Neutrophil (primary cell): Measurements from ENCODE around the gene CNDP1.

Experiments used
- H3K27ac ChIP-seq: fragments of 200-600 bp; sonication (generic); 2 replicates; pipeline ENCODE4 v1.5.1; 2016; ENCODE audit warnings: mild to moderate bottlenecking, moderate library complexity
- H3K27me3 ChIP-seq: fragments of 200-600 bp; sonication (generic); 2 replicates; pipeline ENCODE4 v1.6.0; 2016; ENCODE audit warnings: mild to moderate bottlenecking
- H3K36me3 ChIP-seq: fragments of 200-600 bp; sonication (generic); 2 replicates; pipeline ENCODE4 v1.5.1; 2017
- H3K4me1 ChIP-seq, 2 experiments: fragments of 200-600 bp in 1 of 2; sonication (generic) in 1 of 2; 1 replicate in 1 of 2; 2 replicates in 1 of 2; pipeline versions ENCODE4 v1.5.1 to v1.6.1; 2013 to 2016; ENCODE audit warnings: low read depth in 1 of 2, low read length in 1 of 2, mild to moderate bottlenecking in 1 of 2, moderate library complexity in 1 of 2; ENCODE audit not compliant: control insufficient read depth in 1 of 2, insufficient read depth in 1 of 2
- H3K4me3 ChIP-seq, 2 experiments: fragments of 200-600 bp in 1 of 2; sonication (generic) in 1 of 2; 1 replicate in 1 of 2; 2 replicates in 1 of 2; pipeline ENCODE4 v1.5.1; 2013 to 2016; ENCODE audit warnings: low read depth in 1 of 2, low read length in 1 of 2, mild to moderate bottlenecking in 1 of 2, moderate library complexity in 1 of 2
- H3K9me3 ChIP-seq: fragments of 200-600 bp; sonication (generic); 2 replicates; pipeline ENCODE4 v1.5.1; 2016
- TF ChIP-seq, protein P1 (sequence below): fragments of 200-600 bp; sonication (generic); IDR thresholded peaks from 2 replicates; pipeline ENCODE4 v1.5.1; 2016; ENCODE audit warnings: antibody characterized with exemption

Gene CNDP1

GRCh38 chr18:74597034-74597661 is 62.8 kb downstream of the CNDP1 start:
- Histone ChIP-seq H3K27ac (peak overlapping the region; percentile 97), H3K4me3 (peak overlapping the region; percentile 85 to 86), H3K4me1 (peaks cover 60 to 65% of the 10 kb centered on the region in 2 experiments), H3K36me3 (peaks cover 8% of the 10 kb centered on the region), H3K9me3 (no peaks in the 10 kb centered on the region), H3K27me3 (no peaks in the 10 kb centered on the region)
- TF ChIP-seq, protein P1, sequence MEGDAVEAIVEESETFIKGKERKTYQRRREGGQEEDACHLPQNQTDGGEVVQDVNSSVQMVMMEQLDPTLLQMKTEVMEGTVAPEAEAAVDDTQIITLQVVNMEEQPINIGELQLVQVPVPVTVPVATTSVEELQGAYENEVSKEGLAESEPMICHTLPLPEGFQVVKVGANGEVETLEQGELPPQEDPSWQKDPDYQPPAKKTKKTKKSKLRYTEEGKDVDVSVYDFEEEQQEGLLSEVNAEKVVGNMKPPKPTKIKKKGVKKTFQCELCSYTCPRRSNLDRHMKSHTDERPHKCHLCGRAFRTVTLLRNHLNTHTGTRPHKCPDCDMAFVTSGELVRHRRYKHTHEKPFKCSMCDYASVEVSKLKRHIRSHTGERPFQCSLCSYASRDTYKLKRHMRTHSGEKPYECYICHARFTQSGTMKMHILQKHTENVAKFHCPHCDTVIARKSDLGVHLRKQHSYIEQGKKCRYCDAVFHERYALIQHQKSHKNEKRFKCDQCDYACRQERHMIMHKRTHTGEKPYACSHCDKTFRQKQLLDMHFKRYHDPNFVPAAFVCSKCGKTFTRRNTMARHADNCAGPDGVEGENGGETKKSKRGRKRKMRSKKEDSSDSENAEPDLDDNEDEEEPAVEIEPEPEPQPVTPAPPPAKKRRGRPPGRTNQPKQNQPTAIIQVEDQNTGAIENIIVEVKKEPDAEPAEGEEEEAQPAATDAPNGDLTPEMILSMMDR = no peak

- no peaks in the 10 kb centered on the region for H3K27me3 ChIP-seq
- TF ChIP-seq, protein P1 = peak; percentile 7
- H3K4me3 ChIP-seq = peak within 1 kb of the TSS; percentile 85 to 86
- H3K4me1 ChIP-seq = peaks cover 54 to 58% of the 10 kb centered on the region in 2 experiments
- H3K36me3 ChIP-seq = peaks cover 8% of the 10 kb centered on the region
- H3K27ac ChIP-seq = peak within 1 kb of the TSS; percentile 97
- H3K9me3 ChIP-seq = no peaks in the 10 kb centered on the region
Measured at GRCh38 chr18:74597662-74598349, 63.5 kb downstream of the CNDP1 start, which contains the start of gene ZNF407. Gene ZNF407, plus strand, starts transcription at chr18:74597870. Its CDS starts 33,150 bp downstream, at chr18:74631020.

DNA sequence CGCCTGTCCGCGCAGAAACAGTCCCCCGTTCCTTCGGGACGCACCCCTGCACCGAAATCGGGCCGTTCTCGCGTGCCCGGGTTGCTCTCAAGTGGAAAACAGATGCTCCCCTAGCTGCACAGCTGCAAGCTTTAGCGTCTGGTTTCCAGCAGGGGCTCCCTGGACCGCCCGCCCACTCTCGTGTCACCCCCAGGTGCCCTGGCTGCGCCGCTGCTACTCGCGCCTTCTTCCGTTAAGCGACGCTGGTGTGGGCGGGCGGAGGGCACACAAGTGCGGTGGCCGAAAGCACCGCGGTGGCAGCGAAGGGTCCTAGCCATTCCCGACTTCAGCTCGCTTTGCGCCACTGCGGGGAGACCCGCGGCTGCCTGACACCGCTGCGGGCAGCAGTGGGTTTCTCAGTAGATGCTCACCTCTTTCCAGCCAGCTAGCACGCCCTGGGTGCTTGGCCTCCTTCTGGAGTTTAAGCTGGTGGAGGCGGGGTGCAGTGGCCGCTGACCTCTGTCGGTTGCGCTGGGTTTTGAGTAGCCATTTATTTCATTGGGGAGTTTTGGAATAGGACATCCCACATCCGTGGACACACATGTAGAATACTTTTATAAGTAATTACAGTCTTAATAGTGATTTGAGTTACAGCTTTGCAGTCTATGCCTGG is 64.2 kb downstream of the CNDP1 start:
- TF ChIP-seq, protein P1 = no peak
- peaks cover 2% of the 10 kb centered on the region for H3K36me3 ChIP-seq
- H3K27me3 ChIP-seq = no peaks in the 10 kb centered on the region
- H3K9me3 ChIP-seq = no peaks in the 10 kb centered on the region
- peak overlapping the region; percentile 97 for H3K27ac ChIP-seq
- peak overlapping the region; percentile 85 to 86 for H3K4me3 ChIP-seq
- peaks cover 47 to 51% of the 10 kb centered on the region in 2 experiments for H3K4me1 ChIP-seq

DNA sequence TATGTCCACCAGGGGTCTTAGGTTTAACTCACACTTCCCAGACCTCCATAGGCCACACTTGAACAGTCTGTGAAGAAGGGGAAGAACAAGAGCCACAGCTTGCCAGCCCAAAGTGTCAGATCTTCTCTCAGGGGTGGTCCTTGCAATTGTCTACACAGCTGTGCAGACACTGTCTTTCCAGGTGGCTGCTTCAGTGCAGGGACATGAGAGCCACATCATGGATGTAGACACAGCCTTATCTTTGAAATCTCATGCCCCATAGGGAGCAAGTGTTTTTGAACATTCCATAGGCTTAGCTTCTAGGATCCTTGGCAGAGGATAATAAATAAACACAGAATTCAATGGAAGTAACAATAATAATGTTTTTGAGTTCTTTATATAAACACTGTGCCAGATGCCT is 70.1 kb downstream of the CNDP1 start:
- TF ChIP-seq, protein P1 = no peak
- no peak overlapping the region for H3K4me3 ChIP-seq
- no peaks in the 10 kb centered on the region for H3K9me3 ChIP-seq
- peaks cover 3 to 5% of the 10 kb centered on the region in 2 experiments for H3K4me1 ChIP-seq
- H3K27ac ChIP-seq = no peak overlapping the region
- H3K27me3 ChIP-seq = no peaks in the 10 kb centered on the region
- H3K36me3 ChIP-seq = no peaks in the 10 kb centered on the region

- Histone ChIP-seq H3K27me3 (no peaks in the 10 kb centered on the region), H3K9me3 (no peaks in the 10 kb centered on the region), H3K27ac (no peak overlapping the region), H3K36me3 (no peaks in the 10 kb centered on the region), H3K4me3 (no peak overlapping the region), H3K4me1 (peaks cover 7 to 8% of the 10 kb centered on the region in 2 experiments)
- TF ChIP-seq, protein P1 = no peak
Measured at GRCh38 chr18:74604774-74605173, 70.5 kb downstream of the CNDP1 start.
